Measurements from ENCODE around the gene C17orf78.

GRCh38 chr17:37365589-37365988 is 10.2 kb upstream of the C17orf78 start:
- TF ChIP-seq, protein P1, sequence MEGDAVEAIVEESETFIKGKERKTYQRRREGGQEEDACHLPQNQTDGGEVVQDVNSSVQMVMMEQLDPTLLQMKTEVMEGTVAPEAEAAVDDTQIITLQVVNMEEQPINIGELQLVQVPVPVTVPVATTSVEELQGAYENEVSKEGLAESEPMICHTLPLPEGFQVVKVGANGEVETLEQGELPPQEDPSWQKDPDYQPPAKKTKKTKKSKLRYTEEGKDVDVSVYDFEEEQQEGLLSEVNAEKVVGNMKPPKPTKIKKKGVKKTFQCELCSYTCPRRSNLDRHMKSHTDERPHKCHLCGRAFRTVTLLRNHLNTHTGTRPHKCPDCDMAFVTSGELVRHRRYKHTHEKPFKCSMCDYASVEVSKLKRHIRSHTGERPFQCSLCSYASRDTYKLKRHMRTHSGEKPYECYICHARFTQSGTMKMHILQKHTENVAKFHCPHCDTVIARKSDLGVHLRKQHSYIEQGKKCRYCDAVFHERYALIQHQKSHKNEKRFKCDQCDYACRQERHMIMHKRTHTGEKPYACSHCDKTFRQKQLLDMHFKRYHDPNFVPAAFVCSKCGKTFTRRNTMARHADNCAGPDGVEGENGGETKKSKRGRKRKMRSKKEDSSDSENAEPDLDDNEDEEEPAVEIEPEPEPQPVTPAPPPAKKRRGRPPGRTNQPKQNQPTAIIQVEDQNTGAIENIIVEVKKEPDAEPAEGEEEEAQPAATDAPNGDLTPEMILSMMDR (IDR thresholded peaks at IDR 0.05), result no peak
- TF ChIP-seq POLR2AphosphoS5 (IDR thresholded peaks at IDR 0.05; ENCODE audit: insufficient read depth in 1 of 2, low read depth in 1 of 2) (no peak), POLR2A (IDR thresholded peaks at IDR 0.05) (no peak)

Data from vagina (tissue), 2 donors.